ENCODE results near the gene CDH11. TPM values are rescaled to one million over a fixed set of nuclear protein-coding genes. Genes with fewer than 3 reads are reported as not detected.

Gene CDH11
- total RNA-seq, 2 experiments from 2014 or later: not detected

GRCh38 chr16:64991001-64991400 lies 130.9 kb downstream of the CDH11 start:
- ChIA-PET POLR2A (interaction anchor here (0.5 to 1.6 kb wide), 3 partner anchors 8 to 881 kb away, joined by 3 to 5 read pairs (median 3); no protein-coding TSS in a partner anchor), CTCF (ENCODE audit: unreplicated experiment) (no interaction called here)
- no peak for DNase-seq (ENCODE audit: low spot score)
- Histone ChIP-seq H3K9me3 (ENCODE audit: low read length) (no peaks in the 10 kb centered on the region), H3K4me3 (ENCODE audit: low read depth, low read length, poor library complexity, severe bottlenecking) (no peak overlapping the region), H3K27ac (ENCODE audit: low read depth, low read length, poor library complexity, severe bottlenecking) (no peak overlapping the region), H3K79me2 (ENCODE audit: insufficient read depth, low read depth, low read length) (no peaks in the 10 kb centered on the region), H3K36me3 (ENCODE audit: insufficient read depth, low read length) (no peaks in the 10 kb centered on the region), H3K4me1 (ENCODE audit: insufficient read depth, low read length, poor library complexity, severe bottlenecking) (no peaks in the 10 kb centered on the region), H2AFZ (ENCODE audit: low read length) (no peak overlapping the region), H4K20me1 (ENCODE audit: insufficient read depth, low read length) (no peaks in the 10 kb centered on the region), H3K9me2 (ENCODE audit: insufficient read depth, low read length) (no peaks in the 10 kb centered on the region), H3K4me2 (ENCODE audit: low read length) (no peak overlapping the region)
- no TSS peak for BruUV-seq (replicated peaks)
- intact Hi-C loops (cut with micrococcal nuclease; ENCODE audit: unreplicated experiment): loop anchor here (10.0 kb wide), 1 partner anchor 54 kb away; no protein-coding TSS in a partner anchor
- no peak for TF ChIP-seq EZH2phosphoT487 (IDR thresholded peaks at IDR 0.05; ENCODE audit: borderline replicate concordance, low read depth, low read length)
- TF ChIP-seq, protein P1, sequence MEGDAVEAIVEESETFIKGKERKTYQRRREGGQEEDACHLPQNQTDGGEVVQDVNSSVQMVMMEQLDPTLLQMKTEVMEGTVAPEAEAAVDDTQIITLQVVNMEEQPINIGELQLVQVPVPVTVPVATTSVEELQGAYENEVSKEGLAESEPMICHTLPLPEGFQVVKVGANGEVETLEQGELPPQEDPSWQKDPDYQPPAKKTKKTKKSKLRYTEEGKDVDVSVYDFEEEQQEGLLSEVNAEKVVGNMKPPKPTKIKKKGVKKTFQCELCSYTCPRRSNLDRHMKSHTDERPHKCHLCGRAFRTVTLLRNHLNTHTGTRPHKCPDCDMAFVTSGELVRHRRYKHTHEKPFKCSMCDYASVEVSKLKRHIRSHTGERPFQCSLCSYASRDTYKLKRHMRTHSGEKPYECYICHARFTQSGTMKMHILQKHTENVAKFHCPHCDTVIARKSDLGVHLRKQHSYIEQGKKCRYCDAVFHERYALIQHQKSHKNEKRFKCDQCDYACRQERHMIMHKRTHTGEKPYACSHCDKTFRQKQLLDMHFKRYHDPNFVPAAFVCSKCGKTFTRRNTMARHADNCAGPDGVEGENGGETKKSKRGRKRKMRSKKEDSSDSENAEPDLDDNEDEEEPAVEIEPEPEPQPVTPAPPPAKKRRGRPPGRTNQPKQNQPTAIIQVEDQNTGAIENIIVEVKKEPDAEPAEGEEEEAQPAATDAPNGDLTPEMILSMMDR (conservative IDR thresholded peaks at IDR 0.05; ENCODE audit: low read length): no peak

- Histone ChIP-seq H3K36me3 (ENCODE audit: insufficient read depth, low read length) (no peaks in the 10 kb centered on the region), H2AFZ (ENCODE audit: low read length) (no peak overlapping the region), H3K4me1 (ENCODE audit: insufficient read depth, low read length, poor library complexity, severe bottlenecking) (no peaks in the 10 kb centered on the region), H3K79me2 (ENCODE audit: insufficient read depth, low read depth, low read length) (no peaks in the 10 kb centered on the region), H3K27ac (ENCODE audit: low read depth, low read length, poor library complexity, severe bottlenecking) (no peak overlapping the region), H3K9me2 (ENCODE audit: insufficient read depth, low read length) (no peaks in the 10 kb centered on the region), H3K9me3 (ENCODE audit: low read length) (no peaks in the 10 kb centered on the region), H4K20me1 (ENCODE audit: insufficient read depth, low read length) (no peaks in the 10 kb centered on the region), H3K4me2 (ENCODE audit: low read length) (no peak overlapping the region), H3K4me3 (ENCODE audit: low read depth, low read length, poor library complexity, severe bottlenecking) (no peak overlapping the region)
- no peak for TF ChIP-seq EZH2phosphoT487 (IDR thresholded peaks at IDR 0.05; ENCODE audit: borderline replicate concordance, low read depth, low read length)
- TF ChIP-seq, protein P1 (conservative IDR thresholded peaks at IDR 0.05; ENCODE audit: low read length): no peak
- CTCF ChIA-PET (ENCODE audit: unreplicated experiment): no interaction called here
- POLR2A ChIA-PET: interaction anchor here (1.6 kb wide), 1 partner anchor 9 kb away, joined by 5 read pairs; no protein-coding TSS in a partner anchor
- BruUV-seq (replicated peaks): no TSS peak
- no peak for DNase-seq (ENCODE audit: low spot score)
- intact Hi-C loops (cut with micrococcal nuclease; ENCODE audit: unreplicated experiment): loop anchor here (10.0 kb wide), 1 partner anchor 55 kb away; no protein-coding TSS in a partner anchor
These were observed 131.8 kb downstream of the CDH11 start for GRCh38 chr16:64990101-64990500.

DNA sequence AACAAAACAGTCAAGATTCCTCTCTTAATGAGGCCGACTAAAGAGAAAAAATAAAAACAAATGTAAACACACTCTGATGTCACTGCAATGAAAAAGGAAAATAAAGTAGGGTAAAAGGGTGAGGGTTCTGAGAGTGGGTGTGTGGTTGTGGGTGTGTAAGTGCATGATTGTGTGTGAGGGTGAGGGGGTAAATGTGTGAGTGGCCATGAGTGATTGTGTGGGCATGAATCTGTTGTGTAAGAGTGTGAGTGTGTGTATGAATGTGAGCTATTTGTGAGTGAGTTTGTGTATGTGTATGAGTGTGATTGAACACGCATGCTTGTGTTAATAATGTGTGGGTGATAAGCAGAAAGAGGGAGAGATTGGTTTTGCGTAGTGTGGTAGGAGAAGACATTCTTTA lies 132.8 kb downstream of the CDH11 start:
- intact Hi-C loops (cut with micrococcal nuclease; ENCODE audit: unreplicated experiment): no loop called here
- DNase-seq (ENCODE audit: low spot score): no peak
- ChIA-PET POLR2A (no interaction called here), CTCF (ENCODE audit: unreplicated experiment) (no interaction called here)
- BruUV-seq (replicated peaks): no TSS peak
- Histone ChIP-seq H3K4me3 (ENCODE audit: low read depth, low read length, poor library complexity, severe bottlenecking) (no peak overlapping the region), H3K79me2 (ENCODE audit: insufficient read depth, low read depth, low read length) (no peaks in the 10 kb centered on the region), H3K9me2 (ENCODE audit: insufficient read depth, low read length) (no peaks in the 10 kb centered on the region), H3K36me3 (ENCODE audit: insufficient read depth, low read length) (no peaks in the 10 kb centered on the region), H3K9me3 (ENCODE audit: low read length) (no peaks in the 10 kb centered on the region), H3K27ac (ENCODE audit: low read depth, low read length, poor library complexity, severe bottlenecking) (no peak overlapping the region), H4K20me1 (ENCODE audit: insufficient read depth, low read length) (no peaks in the 10 kb centered on the region), H2AFZ (ENCODE audit: low read length) (no peak overlapping the region), H3K4me1 (ENCODE audit: insufficient read depth, low read length, poor library complexity, severe bottlenecking) (no peaks in the 10 kb centered on the region), H3K4me2 (ENCODE audit: low read length) (no peak overlapping the region)
- no peak for TF ChIP-seq EZH2phosphoT487 (IDR thresholded peaks at IDR 0.05; ENCODE audit: borderline replicate concordance, low read depth, low read length)
- TF ChIP-seq, protein P1 (conservative IDR thresholded peaks at IDR 0.05; ENCODE audit: low read length): no peak

All from OCI-LY7 (cell line).